Heart left ventricle (tissue), 16 donors: Measurements from ENCODE around the gene RCBTB2. TPM values are rescaled to one million over a fixed set of nuclear protein-coding genes. Genes with fewer than 3 reads are reported as not detected.
A peak's percentile ranks its signal among the peaks of the same experiment; 100 is the strongest.

Experiments
- ATAC-seq, 4 donors: fragments of 200-7000 bp; cut with Tn5 transposase; one replicate each; pipeline ENCODE4 v1.9.1; 2020 to 2022; ENCODE audit warnings: moderate library complexity in 4 of 4, mild to moderate bottlenecking in 3 of 4, moderate number of reproducible peaks in 1 of 4
- DNase-seq, 5 donors: peaks; one replicate each; pipeline ENCODE4 v3.0.0-alpha.2; 2020
- H3K27ac ChIP-seq, 12 donors: fragments of 200-600 bp; sonication (generic) in 4 of 12; one replicate each; pipeline versions ENCODE4 v1.5.0 to v1.8.0; 2016 to 2022; ENCODE audit warnings: mild to moderate bottlenecking in 2 of 12
- H3K27me3 ChIP-seq, 9 donors: fragments of 200-600 bp; sonication (generic) in 2 of 9; one replicate each; pipeline versions ENCODE4 v1.5.1 to v1.8.0; 2016 to 2022; ENCODE audit warnings: mild to moderate bottlenecking in 3 of 9
- H3K36me3 ChIP-seq, 9 donors: fragments of 200-600 bp; sonication (generic) in 2 of 9; one replicate each; pipeline versions ENCODE4 v1.5.0 to v1.8.0; 2018 to 2022; ENCODE audit warnings: mild to moderate bottlenecking in 2 of 9
- H3K4me1 ChIP-seq, 12 donors: fragments of 200-600 bp; sonication (generic) in 4 of 12; one replicate each; pipeline versions ENCODE4 v1.5.0 to v1.8.0; 2016 to 2022; ENCODE audit warnings: mild to moderate bottlenecking in 3 of 12
- H3K4me3 ChIP-seq, 12 donors: fragments of 200-600 bp; sonication (generic) in 4 of 12; one replicate each; pipeline versions ENCODE4 v1.5.0 to v1.8.0; 2017 to 2022; ENCODE audit warnings: mild to moderate bottlenecking in 9 of 12, moderate library complexity in 4 of 12
- H3K9me3 ChIP-seq, 12 donors: fragments of 200-600 bp; sonication (generic) in 4 of 12; one replicate each; pipeline versions ENCODE4 v1.5.0 to v1.8.0; 2016 to 2022; ENCODE audit warnings: mild to moderate bottlenecking in 1 of 12
- POLR2A ChIP-seq, 2 donors: fragments of 450-650 bp; IDR thresholded peaks; one replicate each; pipeline ENCODE4 v1.6.1; 2017; ENCODE audit warnings: antibody characterized with exemption in 2 of 2, mild to moderate bottlenecking in 2 of 2, moderate library complexity in 2 of 2
- WGBS, 4 donors: extraction: QIAGEN DNeasy Blood & Tissue Kit in 2 of 4; methylation state at CpG; one replicate each; pipeline versions ENCODE4 v1.1.5 to v1.1.7; 2013 to 2018; 5-methylcytosine and 5-hydroxymethylcytosine counted together
- intact Hi-C, 10 donors: fragments of 100-400 bp; cut with DNase I; formaldehyde crosslinking; loops; one replicate each; pipeline versions ENCODE4 v1.11.1 to v1.14.2; 2022
- polyA plus RNA-seq, 2 donors: library from polyadenylated mRNA; stranded (reverse); fragments of 200-250 nt; gene quantifications; one replicate each; pipeline ENCODE4 v1.2.3, GENCODE V29; 2013
- total RNA-seq, 9 donors: library from RNA; depleted of rRNA in 2 of 9; stranded (reverse); fragments of >200 nt in 2 of 9; fragmentation: NEBNext Ultra II Directional in 3 of 9; extraction: Animal tissue kit (Norgen Biotek cat#: 25700) in 3 of 9; gene quantifications; one replicate each; pipeline versions ENCODE4 v1.1.0 to v1.2.4, GENCODE V29; 2016 to 2023
- TF ChIP-seq, protein P1 (sequence below), 12 donors: fragments of 200-600 bp; sonication (generic) in 4 of 12; IDR thresholded peaks; one replicate each; pipeline versions ENCODE4 v1.5.0 to v1.8.0; 2018 to 2022; ENCODE audit warnings: antibody characterized with exemption in 12 of 12, mild to moderate bottlenecking in 5 of 12
- donor health status: ischemic (EF 13 %, LVEDD 7.1; RV severe dilation, severe dysfunction).
- donor health status: healthy with polysubstance abuse.
- donor health status: DM: no; HTN: yes; CAD: no.
- donor health status: DM: no; HTN: no; CAD: no.
- donor health status: ischemic (EF 25% LVEDD 6.9; RV normal size, moderate dysfunction).
- donor health status: ischemic (EF 25% LVEDD 5.7; RV mildly dilated, moderate dysfunction).
- donor health status: healthy.
- donor health status: DM: yes; HTN: yes; CAD: no.
- donor health status: ischemic (EF 35%, LVEDD 5.7; RV mildly dilated, moderate dysfunction).
- donor health status: nonischemic (EF 11% LVEDD 7.7; RV severe dilation, severe dysfunction).
- donor health status: DM: yes; HTN: yes; CAD: no.
- donor health status: PGD.
- donor health status: ischemic (EF 29% LVEDD 5.4; RV normal size, mild dysfunction).
- donor health status: nonischemic (EF 23%, LVEDD 6.1; RV moderate dilation, normal function).

The RCBTB2 gene
- total and polyA plus RNA-seq, 11 donors = 5.9 to 16.2 (median 11.5) TPM

DNA sequence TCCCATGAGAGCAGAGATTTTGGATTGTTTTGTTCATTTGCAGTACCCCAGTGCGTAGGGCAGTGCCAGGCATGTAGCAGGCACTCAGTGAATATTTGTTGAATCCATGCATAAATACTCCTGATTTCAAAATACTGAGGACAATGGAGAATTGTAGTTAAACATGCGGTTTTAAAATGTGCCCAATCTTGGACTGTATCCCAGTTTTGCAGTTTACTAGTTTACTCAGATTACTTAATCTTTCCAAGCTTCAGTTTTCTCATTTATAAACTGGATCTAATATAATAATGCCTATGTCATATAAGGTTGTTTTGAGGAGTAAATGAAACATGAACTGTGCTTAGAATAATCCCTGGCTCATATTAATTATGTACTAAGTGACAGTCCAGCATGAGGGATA, 39.0 kb downstream of the RCBTB2 start:
- ATAC-seq = no peak
- Histone ChIP-seq H3K27me3 (no peaks in the 10 kb centered on the region), H3K9me3 (no peaks in the 10 kb centered on the region), H3K4me3 (no peak overlapping the region), H3K36me3 (peaks cover 0 to 40% (median 9%) of the 10 kb centered on the region in 9 donors), H3K4me1 (peaks cover 0 to 75% (median 24%) of the 10 kb centered on the region in 12 donors), H3K27ac (peak overlapping the region in 11 of 12 donors; percentile 7 to 77 (median 50))
- intact Hi-C loops = loop anchor here in 5 of 10 donors (5.0 to 10.0 kb wide), 5 partner anchors 38 to 89 kb away; partner anchors contain the start of genes LPAR6 (in 1 of the 5) and RCBTB2 (in 1 of the 5)
- WGBS, 4 donors = 82 to 86% (median 83%) methylated on average over 2 of the region's 2 CpGs
- TF ChIP-seq, protein P1, sequence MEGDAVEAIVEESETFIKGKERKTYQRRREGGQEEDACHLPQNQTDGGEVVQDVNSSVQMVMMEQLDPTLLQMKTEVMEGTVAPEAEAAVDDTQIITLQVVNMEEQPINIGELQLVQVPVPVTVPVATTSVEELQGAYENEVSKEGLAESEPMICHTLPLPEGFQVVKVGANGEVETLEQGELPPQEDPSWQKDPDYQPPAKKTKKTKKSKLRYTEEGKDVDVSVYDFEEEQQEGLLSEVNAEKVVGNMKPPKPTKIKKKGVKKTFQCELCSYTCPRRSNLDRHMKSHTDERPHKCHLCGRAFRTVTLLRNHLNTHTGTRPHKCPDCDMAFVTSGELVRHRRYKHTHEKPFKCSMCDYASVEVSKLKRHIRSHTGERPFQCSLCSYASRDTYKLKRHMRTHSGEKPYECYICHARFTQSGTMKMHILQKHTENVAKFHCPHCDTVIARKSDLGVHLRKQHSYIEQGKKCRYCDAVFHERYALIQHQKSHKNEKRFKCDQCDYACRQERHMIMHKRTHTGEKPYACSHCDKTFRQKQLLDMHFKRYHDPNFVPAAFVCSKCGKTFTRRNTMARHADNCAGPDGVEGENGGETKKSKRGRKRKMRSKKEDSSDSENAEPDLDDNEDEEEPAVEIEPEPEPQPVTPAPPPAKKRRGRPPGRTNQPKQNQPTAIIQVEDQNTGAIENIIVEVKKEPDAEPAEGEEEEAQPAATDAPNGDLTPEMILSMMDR (IDR thresholded peaks at IDR 0.05) = no peak
- no peak for TF ChIP-seq POLR2A (IDR thresholded peaks at IDR 0.05)
- DNase-seq = no peak

DNA sequence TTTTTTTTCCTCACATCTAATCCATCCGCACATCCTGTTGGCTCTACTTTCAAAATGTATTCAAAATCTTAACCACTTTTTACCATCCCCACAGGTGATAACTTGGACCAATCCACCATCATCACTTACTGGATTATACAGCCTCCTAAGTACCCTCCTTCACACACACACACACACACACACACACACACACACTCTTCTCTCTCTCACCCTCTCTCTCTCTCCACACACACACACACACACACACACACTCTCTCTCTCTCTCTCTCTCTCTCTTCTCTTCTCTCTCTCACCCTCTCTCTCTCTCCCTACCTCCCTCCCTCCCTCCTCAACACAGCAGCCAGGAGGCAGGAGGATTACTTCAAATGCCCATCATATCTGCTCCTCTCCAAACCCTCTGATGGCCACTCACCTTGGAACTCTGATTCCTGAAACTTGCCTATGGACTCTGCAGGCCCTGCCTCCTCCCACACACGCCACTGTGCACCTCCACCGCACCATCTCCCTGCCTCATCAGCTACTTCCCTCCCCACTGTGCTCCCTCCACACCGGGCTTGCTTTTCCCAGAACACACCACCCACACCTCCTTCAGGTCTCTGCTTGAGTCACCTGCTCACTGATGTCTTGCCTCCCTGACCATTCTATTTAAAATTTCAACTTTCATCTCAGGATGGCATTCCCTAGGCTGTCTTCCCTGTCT, 39.7 kb downstream of the RCBTB2 start:
- Histone ChIP-seq H3K36me3 (peaks cover 0 to 41% (median 14%) of the 10 kb centered on the region in 9 donors), H3K27me3 (no peaks in the 10 kb centered on the region), H3K4me1 (peaks cover 0 to 80% (median 24%) of the 10 kb centered on the region in 12 donors), H3K27ac (peak overlapping the region in 11 of 12 donors; percentile 55 to 93 (median 76)), H3K9me3 (peaks cover 0 to 2% (median 0%) of the 10 kb centered on the region in 12 donors), H3K4me3 (peak overlapping the region in 8 of 12 donors; percentile 21 to 55 (median 46))
- ATAC-seq (peak in 3 of 4 donors; percentile 10 to 14 (median 10)), DNase-seq (peak in 1 of 5 donors; percentile 26)
- intact Hi-C loops = loop anchor here in 5 of 10 donors (5.0 to 10.0 kb wide), 5 partner anchors 39 to 88 kb away; partner anchors contain the start of genes LPAR6 (in 1 of the 5) and RCBTB2 (in 1 of the 5)
- WGBS, 4 donors = 48 to 69% (median 57%) methylated on average over 4 of the region's 4 CpGs
- no peak for TF ChIP-seq POLR2A (IDR thresholded peaks at IDR 0.05)
- TF ChIP-seq, protein P1 (IDR thresholded peaks at IDR 0.05) = no peak

DNA sequence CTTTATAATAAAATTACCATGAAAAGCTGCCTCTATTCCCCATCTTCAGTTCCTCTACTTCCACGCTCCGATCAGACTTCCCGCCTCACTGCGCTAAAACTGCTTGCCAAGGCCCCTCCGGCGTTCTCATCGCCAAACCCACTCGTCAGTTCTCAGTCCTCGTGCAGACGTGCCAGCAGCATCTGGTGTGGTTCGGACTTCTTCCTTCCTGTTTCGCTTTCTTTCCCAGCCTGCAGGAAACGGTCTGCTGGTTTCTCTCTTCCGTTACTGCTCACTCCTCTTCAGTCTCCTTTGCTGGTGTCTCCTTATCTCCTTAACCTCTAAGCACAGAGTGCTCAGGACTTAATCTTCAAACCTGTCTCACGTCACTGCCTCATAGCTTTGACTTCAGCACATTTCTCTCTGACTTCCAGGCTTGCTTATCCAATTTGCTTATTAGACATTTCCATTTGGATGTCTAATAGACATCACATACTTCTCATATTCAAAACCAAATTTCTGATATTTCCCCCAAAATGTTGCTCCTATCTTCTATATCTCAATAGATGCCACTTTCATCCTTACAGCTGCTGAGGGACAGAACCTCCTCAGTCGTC, 40.3 kb downstream of the RCBTB2 start:
- peaks cover 0 to 9% (median 0%) of the 10 kb centered on the region in 12 donors for H3K9me3 ChIP-seq
- peaks cover 0 to 80% (median 24%) of the 10 kb centered on the region in 12 donors for H3K4me1 ChIP-seq
- ATAC-seq = peak; percentile 89 to 95 (median 92)
- WGBS, 4 donors = 24 to 40% (median 34%) methylated on average over 16 of the region's 16 CpGs
- intact Hi-C loops = loop anchor here in 5 of 10 donors (5.0 to 10.0 kb wide), 5 partner anchors 40 to 88 kb away; partner anchors contain the start of genes LPAR6 (in 1 of the 5) and RCBTB2 (in 1 of the 5)
- H3K27me3 ChIP-seq = no peaks in the 10 kb centered on the region
- H3K27ac ChIP-seq = peak overlapping the region; percentile 55 to 93 (median 76)
- H3K4me3 ChIP-seq = peak overlapping the region in 10 of 12 donors; percentile 21 to 55 (median 43)
- DNase-seq = peak; percentile 86 to 90 (median 88)
- H3K36me3 ChIP-seq = peaks cover 0 to 41% (median 16%) of the 10 kb centered on the region in 9 donors
- no peak for TF ChIP-seq POLR2A (IDR thresholded peaks at IDR 0.05)
- TF ChIP-seq, protein P1 (IDR thresholded peaks at IDR 0.05) = no peak
